ENCODE results near the gene PRDM11.
"Not testable (repeated sequence)": the region's sequence is repeated elsewhere in the genome, so short reads cannot be mapped to it uniquely, and the experiment has no call there.

Gene PRDM11

GRCh38 chr11:45146072-45147016 is at the start of gene PRDM11:
Gene PRDM11 (plus strand): TSS chr11:45146639. CDS start chr11:45181767, 35,128 bp downstream.
- DNase-seq: peak; percentile 29 to 36

DNA sequence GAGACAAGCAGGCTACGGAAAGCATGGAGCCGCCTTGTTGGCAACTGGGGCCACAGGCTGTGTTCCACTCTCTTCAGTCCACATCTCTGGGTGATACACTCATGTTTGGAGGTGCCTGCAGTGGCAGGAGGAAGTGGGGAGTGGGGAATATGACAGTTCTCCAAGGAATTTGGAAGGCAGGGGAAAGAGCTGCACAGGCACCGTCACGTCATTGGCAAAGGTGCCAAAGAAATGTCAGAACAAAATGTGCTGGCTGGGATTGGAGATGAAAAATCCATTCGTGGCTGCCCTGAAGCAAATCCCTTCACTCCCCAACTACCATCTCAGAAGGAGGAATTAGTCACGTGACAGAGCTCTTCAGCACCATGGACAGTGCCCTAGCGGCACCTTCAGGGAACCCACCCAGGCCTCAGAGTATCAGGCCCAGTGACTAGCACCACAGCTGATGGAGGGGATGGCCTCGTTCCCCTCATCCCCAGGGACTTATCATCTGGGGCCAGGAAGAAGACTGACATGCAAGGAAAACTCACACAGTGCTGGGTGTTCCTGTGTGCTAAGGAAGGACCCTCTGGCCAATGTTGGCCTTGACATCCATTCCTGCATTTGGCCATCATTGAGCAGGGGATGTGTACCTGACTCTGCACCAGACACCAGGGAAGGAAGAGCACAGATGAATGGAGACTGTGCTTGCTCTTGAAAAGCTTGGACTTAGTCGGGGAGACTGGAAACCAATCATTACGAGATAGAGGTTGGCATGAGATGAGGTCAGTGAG is 48.5 kb upstream of the PRDM11 start:
- peak in 1 of 2 experiments; percentile 24 for DNase-seq

GRCh38 chr11:45098929-45099328 is 47.5 kb upstream of the PRDM11 start:
- no peak for DNase-seq

DNA sequence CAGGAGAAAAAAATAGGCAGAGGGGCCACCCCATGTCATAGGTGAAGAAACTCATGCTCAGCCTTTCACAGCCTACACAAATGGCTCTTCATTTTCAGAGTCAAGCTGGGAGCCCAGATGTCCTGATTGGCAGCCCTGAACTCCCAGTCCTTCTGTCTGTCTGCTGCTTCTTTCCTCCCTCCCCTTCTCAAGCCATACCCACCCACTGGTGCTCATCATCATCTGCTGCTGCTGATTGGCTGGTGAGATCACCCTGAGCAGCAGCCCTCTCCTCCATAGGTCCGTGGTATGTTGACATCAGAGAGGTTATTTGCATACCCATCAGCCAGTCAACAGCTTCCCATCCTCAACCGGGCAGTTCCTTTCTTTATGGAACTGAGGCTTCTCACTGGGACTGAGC is 46.1 kb upstream of the PRDM11 start:
- DNase-seq: peak in 1 of 2 experiments; percentile 15

- DNase-seq: peak in 1 of 2 experiments; percentile 13
Observed at GRCh38 chr11:45102361-45102809, 44.1 kb upstream of the PRDM11 start.

DNA sequence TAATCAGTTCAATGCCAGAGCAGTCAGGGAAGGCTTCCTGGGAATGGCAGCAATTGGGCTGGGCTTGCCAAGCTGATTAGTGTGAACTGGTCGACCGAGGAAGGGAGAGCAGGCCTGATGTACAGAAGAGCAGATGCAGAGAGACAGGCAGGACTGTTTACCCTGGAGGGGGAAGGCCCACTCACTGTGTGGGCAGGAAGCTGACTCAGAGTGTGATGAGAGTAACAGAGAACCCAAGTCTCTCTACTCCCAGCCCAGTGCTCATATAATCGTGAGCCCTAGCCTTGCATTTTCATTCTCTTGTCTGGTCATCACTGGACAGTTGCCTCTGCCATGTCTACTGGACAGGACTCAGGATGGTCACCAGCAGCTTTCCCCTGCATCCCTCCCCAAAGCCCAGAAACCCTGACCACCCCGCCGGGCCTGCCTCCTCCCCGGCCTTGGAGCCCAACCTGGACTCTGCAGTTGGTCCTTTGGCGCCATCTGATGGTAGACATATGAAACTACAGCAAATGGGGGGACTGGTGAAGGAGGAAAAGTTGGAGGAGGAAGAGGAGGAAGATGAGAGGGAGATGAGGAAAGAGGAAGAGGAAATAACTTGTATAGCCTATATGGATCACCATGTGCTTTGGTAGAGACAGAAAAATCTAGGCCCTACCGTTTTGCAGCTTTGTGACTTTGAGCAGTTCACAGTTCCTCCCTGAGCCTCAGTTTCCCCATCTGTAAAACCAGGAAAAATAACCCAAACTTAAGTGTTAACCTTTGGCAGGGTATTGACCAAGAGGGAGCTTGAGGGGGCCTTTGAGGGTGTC is 43.4 kb upstream of the PRDM11 start:
- DNase-seq: peak; percentile 30 to 55

DNA sequence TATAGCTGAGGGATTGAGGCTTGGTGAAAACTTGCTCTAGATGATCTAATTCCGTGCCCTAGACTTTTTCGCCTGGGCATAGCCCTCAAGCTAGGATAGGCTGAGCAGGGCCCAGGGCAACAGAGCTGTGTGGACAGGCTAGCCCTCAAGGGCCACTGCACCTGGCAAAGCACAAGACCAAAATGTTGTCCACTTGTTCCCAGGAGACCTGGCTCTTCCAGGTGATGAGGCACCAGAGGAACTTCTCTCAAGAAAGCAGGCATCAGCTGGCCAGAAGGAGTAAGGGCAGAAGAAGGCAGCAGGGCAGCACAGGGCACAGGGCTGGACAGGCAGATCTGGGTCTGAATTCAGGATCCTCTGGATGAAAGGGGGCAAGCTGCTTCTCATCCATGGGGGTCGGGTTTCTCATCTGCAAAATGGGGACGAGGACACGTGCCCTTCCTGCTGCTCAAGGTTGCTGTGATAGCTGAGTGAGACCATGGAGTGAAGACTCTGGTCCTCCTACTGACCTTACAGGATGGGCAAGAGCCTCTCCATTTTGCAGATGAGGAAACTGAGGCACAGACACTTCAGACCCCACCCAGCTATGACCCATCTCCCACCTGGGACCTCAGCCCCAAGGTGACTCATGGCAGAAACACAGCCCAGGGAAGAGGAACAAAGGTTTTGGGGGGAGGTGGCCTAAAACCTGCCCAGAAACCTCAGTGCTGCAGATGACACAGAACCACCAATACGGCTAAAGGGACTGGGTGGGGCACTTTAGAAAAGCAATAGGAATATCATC is 42.2 kb upstream of the PRDM11 start:
- no peak for DNase-seq

DNA sequence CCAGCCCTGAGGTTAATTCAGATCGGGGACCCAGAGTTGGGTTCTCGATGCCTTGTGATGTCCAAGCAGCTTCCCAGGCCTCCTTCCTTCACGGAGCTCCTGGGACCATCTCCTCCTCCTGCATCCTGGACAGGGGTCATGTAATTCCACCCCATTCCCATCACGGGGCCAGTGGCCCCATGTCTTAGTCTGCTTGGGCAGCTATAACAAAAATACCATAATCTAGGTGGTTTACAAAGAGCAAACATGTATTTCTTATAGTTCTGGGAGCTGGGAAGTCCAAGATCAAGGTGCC is 41.7 kb upstream of the PRDM11 start:
- no peak for DNase-seq

DNA sequence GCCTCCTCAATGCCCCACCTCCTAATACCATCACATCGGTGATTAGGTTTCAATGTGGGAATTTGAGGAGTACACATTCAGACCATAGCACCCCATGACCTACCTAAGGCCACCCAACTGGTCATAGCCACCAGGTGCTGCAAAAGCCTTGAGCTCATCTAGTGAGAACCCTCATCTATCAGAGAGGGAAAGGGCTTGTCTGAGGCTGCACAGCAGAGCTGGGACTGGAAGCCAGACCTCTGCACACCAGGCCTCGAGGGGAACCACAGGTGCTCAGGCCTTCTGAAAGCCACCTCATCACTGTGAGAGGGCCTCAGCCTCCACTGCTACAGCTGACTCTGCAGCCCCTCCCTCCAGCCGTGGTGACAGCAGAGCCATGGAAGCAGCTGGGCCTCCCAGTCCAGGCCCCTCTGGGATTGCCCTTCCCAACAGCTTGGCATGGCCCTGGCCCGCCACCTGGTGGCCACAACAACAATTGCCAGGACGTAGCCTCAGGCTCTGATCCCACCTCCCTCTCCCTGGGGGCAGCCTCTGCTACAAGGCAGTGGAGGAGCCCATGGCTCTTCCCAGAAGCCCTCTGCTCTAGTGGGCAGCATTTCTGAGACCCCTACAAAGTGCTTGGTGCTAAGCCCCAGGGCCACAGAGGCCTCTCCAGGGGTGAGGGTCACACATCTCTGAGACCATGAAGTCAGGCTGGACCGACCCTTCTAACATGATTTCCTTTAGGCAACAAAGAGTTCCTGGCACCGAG is 41.0 kb upstream of the PRDM11 start:
- DNase-seq: peak; percentile 12 to 30

DNA sequence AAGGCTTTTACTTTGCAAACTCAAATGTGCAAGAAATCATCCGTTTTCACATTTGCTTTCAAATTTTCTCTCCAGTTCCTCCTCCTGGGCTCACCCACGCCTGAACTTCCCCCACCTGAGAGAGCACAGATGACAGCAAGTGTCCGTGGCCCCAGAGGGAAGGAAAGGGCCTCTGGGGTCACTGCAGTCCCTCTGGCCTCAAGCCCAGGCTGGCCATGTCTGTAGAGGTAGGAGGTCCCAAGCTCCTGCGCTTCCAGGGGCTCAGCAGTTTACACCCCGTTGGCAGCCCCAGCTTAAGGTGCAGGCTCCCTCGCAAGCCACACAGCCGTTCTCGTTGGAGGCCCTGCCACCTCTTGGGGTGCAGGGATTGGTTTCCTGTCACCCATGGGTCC is 40.5 kb upstream of the PRDM11 start:
- DNase-seq: no peak

DNA sequence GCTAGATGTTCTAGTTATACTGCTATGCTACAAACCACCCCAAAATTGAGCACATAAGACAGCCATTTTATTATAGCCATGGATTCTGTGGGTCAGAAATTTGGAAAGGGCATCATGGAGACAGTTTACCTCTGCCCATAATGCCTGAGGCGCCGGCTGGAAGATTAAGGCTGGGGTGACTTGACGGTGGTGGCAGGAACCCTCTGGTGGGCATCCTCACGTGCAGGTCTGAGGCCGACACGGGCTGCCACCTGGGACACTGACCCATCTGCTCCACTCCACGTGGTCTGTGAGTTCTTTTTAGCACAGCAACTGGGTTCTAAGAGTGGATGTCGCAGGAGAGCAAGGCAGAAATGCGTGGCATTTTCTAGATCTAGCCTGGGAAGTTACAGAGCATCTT is 40.0 kb upstream of the PRDM11 start:
- DNase-seq: no peak

DNA sequence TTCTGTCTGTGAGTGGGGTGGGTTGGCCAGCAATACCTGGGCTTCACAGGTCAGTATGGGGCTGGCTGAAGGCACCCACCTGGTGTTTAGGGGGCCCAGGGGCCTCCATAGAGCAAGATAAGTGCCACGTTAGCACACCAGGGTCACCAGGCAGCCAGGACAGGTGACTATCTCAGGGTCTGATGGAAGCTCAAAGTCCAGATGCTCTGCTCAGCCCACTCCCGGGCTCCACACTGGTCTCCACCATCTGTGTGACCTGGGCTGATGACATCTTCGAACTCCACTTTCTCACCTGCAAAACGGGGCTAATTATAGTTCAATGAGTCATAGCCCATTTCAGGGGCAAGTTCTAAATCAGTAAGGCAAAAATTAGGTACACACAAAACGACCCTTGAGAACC is 39.4 kb upstream of the PRDM11 start:
- DNase-seq: no peak

- DNase-seq: no peak
Observed at GRCh38 chr11:45108070-45109064, 38.1 kb upstream of the PRDM11 start.

- no peak for DNase-seq
Observed at GRCh38 chr11:45109400-45109799, 37.0 kb upstream of the PRDM11 start.

GRCh38 chr11:45110562-45110961 is 35.9 kb upstream of the PRDM11 start:
- peak; percentile 35 to 60 for DNase-seq

DNA sequence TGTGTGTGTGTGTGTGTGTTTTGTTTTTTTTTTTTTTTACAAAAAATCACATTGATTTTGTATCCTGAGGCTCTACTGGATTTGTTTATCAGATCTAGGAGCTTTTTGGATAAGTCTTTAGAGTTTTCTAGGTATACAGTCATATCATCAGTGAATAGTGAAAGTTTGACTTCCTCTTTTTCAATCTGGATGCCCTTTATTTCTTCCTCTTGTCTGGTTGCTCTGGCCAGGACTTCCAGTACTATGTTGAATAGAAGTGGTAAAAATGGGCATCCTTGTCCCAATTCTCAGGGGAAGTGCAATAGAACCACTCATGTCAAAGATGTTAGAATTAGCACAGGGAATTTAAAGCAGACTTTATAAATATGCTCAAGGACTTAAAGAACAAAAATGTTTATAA is 32.6 kb upstream of the PRDM11 start:
- DNase-seq: no peak

DNA sequence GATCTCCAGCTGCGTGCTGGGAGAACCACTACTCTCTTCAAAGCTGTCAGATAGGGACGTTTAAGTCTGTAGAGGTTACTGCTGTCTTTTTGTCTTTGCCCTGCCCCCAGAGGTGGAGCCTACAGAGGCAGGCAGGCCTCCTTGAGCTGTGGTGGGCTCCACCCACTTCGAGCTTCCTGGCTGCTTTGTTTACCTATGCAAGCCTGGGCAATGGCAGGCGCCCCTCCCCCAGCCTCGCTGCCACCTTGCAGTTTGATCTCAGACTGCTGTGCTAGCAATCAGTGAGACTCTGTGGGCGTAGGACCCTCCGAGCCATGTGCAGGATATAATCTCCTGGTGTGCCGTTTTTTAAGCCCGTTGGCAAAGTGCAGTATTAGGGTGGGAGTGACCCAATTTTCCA is 18.6 kb upstream of the PRDM11 start:
- DNase-seq: not testable (repeated sequence)

DNA sequence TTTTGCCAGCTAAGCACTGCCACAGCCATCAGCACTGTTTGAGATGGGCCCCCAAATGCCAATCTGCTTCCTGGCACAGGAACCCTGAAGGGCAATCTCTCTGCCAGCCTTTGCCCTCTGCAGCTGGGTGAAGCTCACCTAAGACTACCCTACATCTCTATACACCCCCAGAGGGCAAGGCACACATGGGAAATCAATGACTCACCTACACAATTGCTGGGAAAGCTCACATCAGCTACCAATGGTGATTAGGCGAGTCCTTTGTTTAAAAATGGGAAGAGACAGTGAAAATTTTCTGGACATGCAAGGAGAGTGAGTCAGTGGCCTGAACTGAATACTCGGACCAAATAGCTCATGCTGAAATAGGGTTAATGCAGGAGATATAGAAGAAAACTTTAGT is 12.6 kb upstream of the PRDM11 start:
- no peak for DNase-seq

- DNase-seq: no peak
Observed at GRCh38 chr11:45141171-45141570, 5.3 kb upstream of the PRDM11 start.

GRCh38 chr11:45141631-45142030 is 4.8 kb upstream of the PRDM11 start:
- no peak for DNase-seq
